ENCODE data around the gene YTHDF2. TPM values are rescaled to one million over a fixed set of nuclear protein-coding genes. Genes with fewer than 3 reads are reported as not detected.

Gene YTHDF2
- total and polyA plus RNA-seq, 2 donors (not counting 1 experiment from before 2014, with no cell fraction given), result 26.3 to 58.8 TPM

DNA sequence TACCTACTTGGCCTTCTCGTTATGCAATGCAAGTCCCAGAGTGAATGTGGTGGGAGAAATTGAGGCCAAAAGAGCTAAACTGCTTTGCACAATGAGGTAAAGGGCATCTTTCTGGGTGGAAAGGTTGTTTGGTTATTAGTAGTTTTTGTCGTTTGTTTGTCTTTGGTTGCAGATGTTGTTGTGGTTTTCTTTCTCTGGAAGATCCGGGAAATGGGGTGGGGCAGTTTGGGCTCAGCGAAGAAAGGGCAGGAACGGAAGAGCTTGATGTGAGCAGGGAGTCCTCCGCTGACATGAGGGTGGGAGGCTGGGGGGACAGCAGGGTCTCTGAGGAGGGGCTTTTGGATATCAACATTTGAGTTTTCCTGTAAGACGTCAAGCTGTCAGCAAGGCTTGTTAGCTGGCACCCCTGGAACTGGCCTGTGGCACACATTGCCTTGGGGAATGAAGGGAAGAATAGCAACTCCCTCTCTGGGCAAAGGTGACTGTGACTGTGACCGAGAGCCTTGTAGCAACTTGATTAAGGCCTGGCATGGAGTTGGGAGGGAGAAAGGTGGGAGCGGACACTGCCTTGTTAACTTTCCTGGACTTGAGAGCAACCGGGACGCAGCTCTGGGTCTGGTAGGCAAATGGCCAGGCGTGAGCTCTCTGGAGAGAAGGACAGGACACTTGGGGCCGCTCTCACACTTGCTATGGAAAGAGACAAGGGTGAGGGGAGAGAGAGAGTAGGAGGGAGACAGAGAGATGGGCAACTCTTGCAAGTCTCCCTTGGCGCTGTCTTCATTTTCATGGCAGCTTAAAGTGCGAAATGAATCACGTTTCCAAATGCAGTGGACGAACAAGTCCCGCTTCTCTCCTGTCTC lies 59.8 kb downstream of the YTHDF2 start:
- WGBS (ENCODE audit: insufficient coverage), result 89% methylated on average over 18 of the region's 18 CpGs
- Histone ChIP-seq H3K9me3 (ENCODE audit: control extremely low read depth in 1 of 3, control insufficient read depth in 2 of 3, insufficient read depth in 1 of 3, low read length in 2 of 3) (peaks cover 0 to 2% (median 0%) of the 10 kb centered on the region in 3 donors), H3K4me1 (ENCODE audit: control insufficient read depth in 2 of 2, insufficient read depth in 2 of 2, low read length in 2 of 2) (no peaks in the 10 kb centered on the region), H2AFZ (ENCODE audit: insufficient read depth, low read depth, low read length, poor library complexity, severe bottlenecking) (no peak overlapping the region), H3K27me3 (replicated peaks in 1 of 4; ENCODE audit: control extremely low read depth in 1 of 4, control insufficient read depth in 3 of 4, insufficient read depth in 4 of 4, low read length in 3 of 4) (no peaks in the 10 kb centered on the region), H3K4me3 (ENCODE audit: control extremely low read depth in 1 of 5, extremely low read depth in 1 of 5, insufficient read depth in 1 of 5, low read depth in 2 of 5, low read length in 4 of 5) (no peak overlapping the region), H3K36me3 (replicated peaks in 1 of 2; ENCODE audit: control extremely low read depth in 1 of 2, control insufficient read depth in 1 of 2, extremely low read depth in 1 of 2, insufficient read depth in 2 of 2, low read length in 1 of 2) (no peaks in the 10 kb centered on the region), H3K27ac (ENCODE audit: low read length in 2 of 2) (no peak overlapping the region), H3K9ac (ENCODE audit: low read length) (no peak overlapping the region), H4K20me1 (ENCODE audit: control insufficient read depth, insufficient read depth, low read length, poor library complexity, severe bottlenecking) (no peaks in the 10 kb centered on the region), H3K4me2 (replicated peaks; ENCODE audit: low read depth, low read length, poor library complexity, severe bottlenecking) (no peak overlapping the region), H3K79me2 (ENCODE audit: control insufficient read depth, insufficient read depth, low read length) (no peaks in the 10 kb centered on the region)
- Mint-ChIP-seq H3K4me3 (no peak overlapping the region), H3K27me3 (peaks cover 26% of the 10 kb centered on the region), H3K4me1 (no peaks in the 10 kb centered on the region), H3K9me3 (ENCODE audit: insufficient read depth) (no peaks in the 10 kb centered on the region), H3K27ac (no peak overlapping the region)
- ChIA-PET CTCF (interaction anchor here (0.8 to 1.7 kb wide), 3 partner anchors 12 to 405 kb away, joined by 3 to 6 read pairs (median 4); no protein-coding TSS in a partner anchor), POLR2A (no interaction called here)
- DNase-seq, result no peak
- intact Hi-C loops (cut with micrococcal nuclease), result no loop called here
- TF ChIP-seq, protein P1, sequence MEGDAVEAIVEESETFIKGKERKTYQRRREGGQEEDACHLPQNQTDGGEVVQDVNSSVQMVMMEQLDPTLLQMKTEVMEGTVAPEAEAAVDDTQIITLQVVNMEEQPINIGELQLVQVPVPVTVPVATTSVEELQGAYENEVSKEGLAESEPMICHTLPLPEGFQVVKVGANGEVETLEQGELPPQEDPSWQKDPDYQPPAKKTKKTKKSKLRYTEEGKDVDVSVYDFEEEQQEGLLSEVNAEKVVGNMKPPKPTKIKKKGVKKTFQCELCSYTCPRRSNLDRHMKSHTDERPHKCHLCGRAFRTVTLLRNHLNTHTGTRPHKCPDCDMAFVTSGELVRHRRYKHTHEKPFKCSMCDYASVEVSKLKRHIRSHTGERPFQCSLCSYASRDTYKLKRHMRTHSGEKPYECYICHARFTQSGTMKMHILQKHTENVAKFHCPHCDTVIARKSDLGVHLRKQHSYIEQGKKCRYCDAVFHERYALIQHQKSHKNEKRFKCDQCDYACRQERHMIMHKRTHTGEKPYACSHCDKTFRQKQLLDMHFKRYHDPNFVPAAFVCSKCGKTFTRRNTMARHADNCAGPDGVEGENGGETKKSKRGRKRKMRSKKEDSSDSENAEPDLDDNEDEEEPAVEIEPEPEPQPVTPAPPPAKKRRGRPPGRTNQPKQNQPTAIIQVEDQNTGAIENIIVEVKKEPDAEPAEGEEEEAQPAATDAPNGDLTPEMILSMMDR (IDR thresholded peaks at IDR 0.05), result no peak
- TF ChIP-seq EZH2 (IDR thresholded peaks at IDR 0.05; ENCODE audit: borderline replicate concordance, insufficient read depth, low read depth, low read length, poor library complexity, severe bottlenecking), result no peak
- no peak for ATAC-seq (ENCODE audit: low read depth)

DNA sequence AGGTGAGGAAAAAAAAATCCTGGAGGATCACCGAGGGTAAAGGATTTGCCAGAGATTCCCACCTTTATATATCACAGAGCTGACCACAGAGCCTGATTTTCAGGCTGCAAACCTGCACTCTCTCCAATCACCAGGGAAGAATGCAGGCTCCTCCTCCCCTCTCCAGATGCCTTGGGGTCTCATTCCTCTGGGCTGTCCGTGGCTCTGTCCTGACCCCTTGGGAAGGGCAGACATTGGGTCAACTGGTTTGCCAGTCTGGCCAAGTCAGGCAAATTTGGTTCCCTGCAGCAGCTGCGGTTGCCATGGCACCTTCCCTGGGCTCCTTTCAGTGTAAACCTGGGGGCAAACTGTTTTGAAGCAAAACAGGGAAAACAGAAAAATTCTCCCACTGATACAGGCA lies 63.6 kb downstream of the YTHDF2 start:
- H3K4me1 Mint-ChIP-seq, result no peaks in the 10 kb centered on the region
- Histone ChIP-seq H3K27me3 (replicated peaks in 1 of 4; ENCODE audit: control extremely low read depth in 1 of 4, control insufficient read depth in 3 of 4, insufficient read depth in 4 of 4, low read length in 3 of 4) (no peaks in the 10 kb centered on the region), H3K4me2 (replicated peaks; ENCODE audit: low read depth, low read length, poor library complexity, severe bottlenecking) (no peak overlapping the region), H3K27ac (ENCODE audit: low read length in 2 of 2) (no peak overlapping the region), H4K20me1 (ENCODE audit: control insufficient read depth, insufficient read depth, low read length, poor library complexity, severe bottlenecking) (no peaks in the 10 kb centered on the region), H3K9me3 (ENCODE audit: control extremely low read depth in 1 of 3, control insufficient read depth in 2 of 3, insufficient read depth in 1 of 3, low read length in 2 of 3) (peaks cover 0 to 6% (median 0%) of the 10 kb centered on the region in 3 donors), H3K4me1 (ENCODE audit: control insufficient read depth in 2 of 2, insufficient read depth in 2 of 2, low read length in 2 of 2) (no peaks in the 10 kb centered on the region), H2AFZ (ENCODE audit: insufficient read depth, low read depth, low read length, poor library complexity, severe bottlenecking) (no peak overlapping the region), H3K79me2 (ENCODE audit: control insufficient read depth, insufficient read depth, low read length) (no peaks in the 10 kb centered on the region), H3K9ac (ENCODE audit: low read length) (no peak overlapping the region), H3K4me3 (ENCODE audit: control extremely low read depth in 1 of 5, extremely low read depth in 1 of 5, insufficient read depth in 1 of 5, low read depth in 2 of 5, low read length in 4 of 5) (no peak overlapping the region), H3K36me3 (replicated peaks in 1 of 2; ENCODE audit: control extremely low read depth in 1 of 2, control insufficient read depth in 1 of 2, extremely low read depth in 1 of 2, insufficient read depth in 2 of 2, low read length in 1 of 2) (no peaks in the 10 kb centered on the region)
- intact Hi-C loops (cut with micrococcal nuclease), result no loop called here
- no peak for ATAC-seq (ENCODE audit: low read depth)
- TF ChIP-seq, protein P1 (IDR thresholded peaks at IDR 0.05), result no peak
- H3K27ac Mint-ChIP-seq, result no peak overlapping the region
- WGBS (ENCODE audit: insufficient coverage), result 71% methylated on average over 2 of the region's 3 CpGs
- ChIA-PET POLR2A (interaction anchor here (0.6 to 0.7 kb wide), 2 partner anchors 51 to 122 kb away, joined by 3 to 15 read pairs; no protein-coding TSS in a partner anchor), CTCF (no interaction called here)
- no peak overlapping the region for H3K4me3 Mint-ChIP-seq
- DNase-seq, result no peak
- H3K27me3 Mint-ChIP-seq, result peaks cover 19% of the 10 kb centered on the region
- H3K9me3 Mint-ChIP-seq (ENCODE audit: insufficient read depth), result no peaks in the 10 kb centered on the region

All from B cell (primary cell).